Kidney capillary endothelial cell (primary cell): Measurements from ENCODE around the gene TMEM223.
"Not testable (repeated sequence)": the region's sequence is repeated elsewhere in the genome, so short reads cannot be mapped to it uniquely, and the experiment has no call there.

Experiments
- DNase-seq: peaks from one replicate; pipeline ENCODE4 v3.0.0-alpha.2; 2018; ENCODE audit warnings: low spot score

Gene TMEM223

DNA sequence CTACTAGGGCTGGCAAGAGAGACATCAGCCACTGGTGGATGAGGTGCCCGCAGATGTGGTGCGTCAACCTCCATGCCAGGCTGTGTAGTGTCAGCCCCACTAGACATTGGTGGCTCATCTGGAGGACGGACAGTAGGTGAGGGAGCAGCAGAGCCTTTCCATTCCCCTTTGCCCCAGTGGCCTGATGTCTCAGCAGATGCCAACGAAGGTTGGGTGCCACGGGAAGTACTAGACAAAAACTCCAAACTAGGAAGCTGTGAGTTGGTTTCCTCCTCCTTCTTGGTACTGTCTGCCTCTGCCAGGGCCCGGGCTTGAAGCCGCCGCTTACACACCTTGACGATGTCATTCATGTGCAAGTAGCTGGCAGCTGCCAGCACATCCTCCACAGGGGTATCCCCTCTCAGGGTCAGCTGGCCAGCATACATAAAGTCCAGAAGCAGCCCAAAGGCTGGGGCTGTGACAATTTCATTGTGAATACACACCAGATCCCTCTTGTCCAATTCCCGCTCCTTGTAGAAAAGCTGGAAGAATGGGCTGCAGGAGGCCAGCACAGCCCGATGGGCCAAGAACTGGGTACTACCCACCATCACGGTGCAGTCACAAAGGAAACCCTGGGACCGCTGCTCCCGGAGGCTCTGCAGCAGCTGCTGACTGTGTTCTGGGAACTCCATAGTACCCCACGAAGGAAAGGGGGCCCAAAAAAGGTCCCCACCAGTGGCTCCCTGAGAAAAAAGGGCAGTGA, 38.6 kb downstream of the TMEM223 start:
- DNase-seq = no peak

DNA sequence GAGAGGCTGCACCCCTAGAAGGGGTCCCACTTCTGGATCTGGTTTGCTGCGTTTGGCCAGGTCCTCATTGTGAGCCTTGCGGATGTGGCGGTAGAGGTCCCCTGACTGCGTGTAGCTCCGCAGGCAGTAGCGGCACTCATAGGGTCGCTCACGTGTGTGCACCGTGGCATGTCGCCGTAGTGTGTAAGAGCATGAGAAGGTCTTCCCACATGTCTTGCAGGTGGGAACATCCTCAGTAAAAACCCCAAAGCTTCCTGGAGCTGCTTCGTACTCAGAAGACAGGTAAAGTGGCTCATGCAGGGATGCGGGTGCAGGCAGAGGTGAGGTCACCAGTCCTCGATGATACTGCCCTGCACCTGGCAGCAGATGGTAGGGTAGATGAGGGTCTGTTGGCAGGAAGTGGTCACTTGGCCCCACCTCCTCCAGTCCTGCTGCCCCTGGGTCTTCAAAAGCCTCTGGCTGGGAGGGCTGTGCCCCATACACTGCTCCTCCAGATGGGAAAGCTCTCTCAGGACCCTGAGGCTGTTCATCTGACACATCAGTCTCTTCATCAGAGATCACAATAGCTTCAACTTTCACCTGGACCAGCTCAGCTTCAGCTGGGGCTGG, 39.5 kb downstream of the TMEM223 start:
- DNase-seq = no peak

DNA sequence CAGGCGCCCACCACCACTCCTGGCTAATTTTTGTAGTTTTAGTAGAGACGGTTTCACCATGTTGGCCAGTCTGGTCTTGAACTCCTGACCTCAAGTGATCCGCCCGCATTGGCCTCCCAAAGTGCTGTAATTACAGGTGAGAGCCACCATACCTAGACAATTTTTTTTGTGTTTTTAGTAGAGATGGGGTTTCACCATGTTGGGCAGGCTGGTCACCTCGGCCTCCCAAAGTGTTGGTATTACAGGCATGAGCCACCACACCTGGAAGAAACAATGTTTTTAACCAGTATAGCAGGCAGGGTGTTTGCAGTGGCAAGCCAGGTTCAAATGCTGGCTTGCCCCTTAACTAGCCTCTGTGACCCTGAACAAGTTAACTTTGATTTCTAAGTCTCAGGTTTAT, 41.9 kb downstream of the TMEM223 start:
- not testable (repeated sequence) for DNase-seq

GRCh38 chr11:62747475-62748160, 44.2 kb downstream of the TMEM223 start:
- no peak for DNase-seq
